GM12891 (cell line): ENCODE measurements around the gene MFSD12.

Source experiments
- POLR2A ChIP-seq: IDR thresholded peaks from 2 replicates; pipeline ENCODE4 v1.6.1; 2011; ENCODE audit warnings: low read depth, low read length, control low read depth
- POLR2AphosphoS5 ChIP-seq: IDR thresholded peaks from 2 replicates; pipeline ENCODE4 v1.6.1; 2011; ENCODE audit warnings: low read depth, low read length, control low read depth
- TAF1 ChIP-seq: IDR thresholded peaks from 2 replicates; pipeline ENCODE4 v1.6.1; 2011; ENCODE audit warnings: low read depth, low read length, control low read depth

GRCh38 chr19:3589949-3590348, 32.6 kb upstream of the MFSD12 start:
- TF ChIP-seq POLR2A (no peak), TAF1 (no peak), POLR2AphosphoS5 (no peak)
